ENCODE results near the gene TPMT. TPM values are rescaled to one million over a fixed set of nuclear protein-coding genes. Genes with fewer than 3 reads are reported as not detected.
"Not testable (repeated sequence)": the region's sequence is repeated elsewhere in the genome, so short reads cannot be mapped to it uniquely, and the experiment has no call there.

TPMT gene
- total and polyA plus RNA-seq, 9 donors = 4.2 to 11.5 (median 5.4) TPM

DNA sequence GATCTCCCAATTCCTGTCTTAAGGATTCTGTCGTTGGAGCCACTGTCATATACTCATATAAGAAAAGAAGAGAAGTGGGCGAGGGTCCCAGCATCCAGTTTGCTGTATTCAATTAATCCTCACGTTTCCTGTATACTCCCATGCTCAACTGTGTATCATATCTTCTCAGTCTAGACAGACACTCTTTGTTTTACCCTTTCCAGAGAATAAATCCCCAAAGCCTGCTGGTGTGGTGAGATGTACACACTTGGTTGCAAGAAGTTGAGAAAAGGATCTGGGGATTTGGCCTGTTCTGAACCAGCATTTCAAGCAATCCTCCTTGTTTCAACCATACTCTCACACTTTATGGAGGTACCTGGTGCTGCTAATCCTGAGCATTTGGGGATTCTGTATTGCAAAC, 3.1 kb downstream of the TPMT start:
- TF ChIP-seq, protein P1, sequence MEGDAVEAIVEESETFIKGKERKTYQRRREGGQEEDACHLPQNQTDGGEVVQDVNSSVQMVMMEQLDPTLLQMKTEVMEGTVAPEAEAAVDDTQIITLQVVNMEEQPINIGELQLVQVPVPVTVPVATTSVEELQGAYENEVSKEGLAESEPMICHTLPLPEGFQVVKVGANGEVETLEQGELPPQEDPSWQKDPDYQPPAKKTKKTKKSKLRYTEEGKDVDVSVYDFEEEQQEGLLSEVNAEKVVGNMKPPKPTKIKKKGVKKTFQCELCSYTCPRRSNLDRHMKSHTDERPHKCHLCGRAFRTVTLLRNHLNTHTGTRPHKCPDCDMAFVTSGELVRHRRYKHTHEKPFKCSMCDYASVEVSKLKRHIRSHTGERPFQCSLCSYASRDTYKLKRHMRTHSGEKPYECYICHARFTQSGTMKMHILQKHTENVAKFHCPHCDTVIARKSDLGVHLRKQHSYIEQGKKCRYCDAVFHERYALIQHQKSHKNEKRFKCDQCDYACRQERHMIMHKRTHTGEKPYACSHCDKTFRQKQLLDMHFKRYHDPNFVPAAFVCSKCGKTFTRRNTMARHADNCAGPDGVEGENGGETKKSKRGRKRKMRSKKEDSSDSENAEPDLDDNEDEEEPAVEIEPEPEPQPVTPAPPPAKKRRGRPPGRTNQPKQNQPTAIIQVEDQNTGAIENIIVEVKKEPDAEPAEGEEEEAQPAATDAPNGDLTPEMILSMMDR (IDR thresholded peaks at IDR 0.05) = no peak
- TF ChIP-seq EP300 (IDR thresholded peaks at IDR 0.05) = no peak
- no peak for TF ChIP-seq POLR2A (IDR thresholded peaks at IDR 0.05)
- intact Hi-C loops (cut with DNase I) = loop anchor here in 1 of 4 donors (10.0 kb wide), 1 partner anchor 113 kb away; the partner anchor contains the start of gene DEK
- no peak for DNase-seq

DNA sequence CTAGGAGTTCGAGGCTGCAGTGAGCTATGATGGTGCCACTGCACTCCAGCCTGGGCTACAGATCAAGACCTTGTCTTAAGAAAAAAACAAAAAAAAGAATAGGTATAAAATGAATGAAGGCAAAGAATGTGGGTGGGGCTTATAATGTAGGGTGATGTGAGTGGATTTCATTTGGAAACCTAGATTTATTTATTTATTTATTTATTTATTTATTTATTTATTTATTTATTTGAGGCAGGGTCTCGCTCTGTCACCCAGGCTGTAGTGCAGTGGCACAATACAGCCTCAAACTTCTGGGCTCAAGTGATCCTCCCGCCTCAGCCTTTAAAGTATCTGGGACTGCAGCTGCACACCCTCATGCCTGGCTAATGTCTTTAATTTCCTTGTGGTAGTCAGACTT, 3.5 kb downstream of the TPMT start:
- not testable (repeated sequence) for H3K36me3 ChIP-seq; H3K9me3 ChIP-seq; DNase-seq; H3K4me1 ChIP-seq (ENCODE audit: insufficient read depth); H3K27ac ChIP-seq; H3K4me3 ChIP-seq; H3K27me3 ChIP-seq
- WGBS, 3 donors = 97 to 99% (median 97%) methylated on average over 3 of the region's 3 CpGs
- intact Hi-C loops (cut with DNase I) = loop anchor here in 1 of 4 donors (10.0 kb wide), 1 partner anchor 113 kb away; the partner anchor contains the start of gene DEK

More for the DNA sequence above, 3.1 kb downstream of the TPMT start:
- no peak overlapping the region for H3K27ac ChIP-seq
- H3K4me1 ChIP-seq (ENCODE audit: insufficient read depth) = peaks cover 2% of the 10 kb centered on the region
- no peaks in the 10 kb centered on the region for H3K36me3 ChIP-seq
- H3K9me3 ChIP-seq = no peaks in the 10 kb centered on the region
- no peaks in the 10 kb centered on the region for H3K27me3 ChIP-seq
- WGBS, 3 donors = 91 to 93% (median 92%) methylated on average over 3 of the region's 3 CpGs
- no peak overlapping the region for H3K4me3 ChIP-seq

DNA sequence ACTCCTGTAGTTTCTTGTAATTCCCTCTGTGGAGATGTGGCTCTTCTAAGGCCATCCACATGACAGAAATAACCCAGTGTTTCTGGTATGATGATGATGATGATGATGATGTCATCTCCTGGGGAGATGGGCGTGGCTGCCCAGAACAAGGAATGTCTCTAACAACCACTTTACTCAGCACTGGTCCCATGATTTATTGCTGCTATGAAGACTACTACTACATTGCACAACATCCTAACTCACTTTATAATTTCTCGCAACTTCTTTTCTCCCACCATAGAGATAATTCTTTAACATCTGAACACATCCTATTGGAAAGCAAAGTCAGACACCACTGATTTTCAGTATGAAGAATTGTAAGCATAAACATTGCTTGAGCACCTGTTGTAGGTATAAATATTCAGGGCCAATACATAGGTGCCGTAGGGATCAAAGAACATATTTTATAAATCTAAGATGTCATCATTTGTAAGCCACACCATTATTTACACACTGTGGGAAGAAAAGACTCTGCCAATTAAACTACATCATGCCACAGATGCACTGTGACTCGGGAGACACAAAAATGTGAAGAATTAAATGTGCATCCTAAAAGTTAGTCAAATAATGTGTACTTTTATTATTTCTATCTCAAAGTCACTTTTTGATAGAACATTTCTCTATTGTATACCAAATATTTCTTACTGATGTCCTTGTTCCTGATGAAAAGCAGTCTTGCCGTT, 6.4 kb downstream of the TPMT start:
- WGBS, 3 donors = 90 to 95% (median 93%) methylated on average over 5 of the region's 5 CpGs
- DNase-seq = no peak
- no peaks in the 10 kb centered on the region for H3K36me3 ChIP-seq
- H3K27me3 ChIP-seq = no peaks in the 10 kb centered on the region
- intact Hi-C loops (cut with DNase I) = no loop called here
- H3K27ac ChIP-seq = no peak overlapping the region
- H3K9me3 ChIP-seq = no peaks in the 10 kb centered on the region
- TF ChIP-seq, protein P1 (IDR thresholded peaks at IDR 0.05) = no peak
- no peak for TF ChIP-seq EP300 (IDR thresholded peaks at IDR 0.05)
- no peak for TF ChIP-seq POLR2A (IDR thresholded peaks at IDR 0.05)
- H3K4me1 ChIP-seq (ENCODE audit: insufficient read depth) = no peaks in the 10 kb centered on the region
- no peak overlapping the region for H3K4me3 ChIP-seq

DNA sequence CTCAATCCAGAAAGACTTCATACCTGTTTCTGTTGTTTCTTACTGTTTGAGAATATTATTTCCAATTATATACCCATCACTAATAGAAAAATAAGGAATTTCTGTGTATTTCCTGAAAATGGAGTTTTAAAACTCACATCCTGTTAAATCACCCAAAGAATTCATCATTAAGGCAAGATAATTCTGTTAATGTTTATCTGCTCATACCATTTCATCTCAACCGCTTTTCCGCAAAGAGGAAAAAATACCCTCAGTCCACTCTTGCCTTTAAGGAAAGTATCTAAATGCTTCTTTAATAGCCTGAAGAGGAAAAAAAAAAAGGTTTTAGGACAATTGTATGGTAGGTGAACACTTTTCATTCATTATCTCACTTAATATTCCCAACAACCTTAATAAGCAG, 7.3 kb downstream of the TPMT start:
- 95 to 97% (median 97%) methylated on average over 2 of the region's 2 CpGs for WGBS, 3 donors
- Histone ChIP-seq H3K27me3 (no peaks in the 10 kb centered on the region), H3K9me3 (no peaks in the 10 kb centered on the region), H3K36me3 (no peaks in the 10 kb centered on the region), H3K27ac (no peak overlapping the region), H3K4me3 (no peak overlapping the region), H3K4me1 (ENCODE audit: insufficient read depth) (no peaks in the 10 kb centered on the region)
- DNase-seq = no peak
- intact Hi-C loops (cut with DNase I) = no loop called here
- TF ChIP-seq POLR2A (IDR thresholded peaks at IDR 0.05) (no peak), EP300 (IDR thresholded peaks at IDR 0.05) (no peak)
- TF ChIP-seq, protein P1 (IDR thresholded peaks at IDR 0.05) = no peak

DNA sequence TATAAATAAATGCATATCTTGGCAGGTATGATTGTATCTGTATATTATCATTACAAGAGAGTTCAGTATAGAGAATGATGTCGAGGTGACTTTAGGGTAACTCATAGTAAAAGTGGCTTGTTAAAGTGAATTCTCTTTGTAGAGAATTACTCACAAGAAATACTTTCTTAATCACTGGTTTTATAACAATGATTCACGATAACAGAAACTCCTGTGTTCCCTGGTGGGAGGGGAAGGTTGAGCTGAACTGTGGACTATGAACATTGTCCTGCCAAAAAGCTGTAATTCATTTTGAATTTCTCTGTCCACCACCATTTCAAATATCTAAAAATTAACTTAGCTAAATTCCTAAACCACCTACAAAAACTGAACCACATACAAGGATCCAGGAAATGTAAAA, 7.7 kb downstream of the TPMT start:
- DNase-seq = no peak
- Histone ChIP-seq H3K27ac (no peak overlapping the region), H3K9me3 (no peaks in the 10 kb centered on the region), H3K4me3 (no peak overlapping the region), H3K27me3 (no peaks in the 10 kb centered on the region), H3K4me1 (ENCODE audit: insufficient read depth) (no peaks in the 10 kb centered on the region), H3K36me3 (no peaks in the 10 kb centered on the region)
- intact Hi-C loops (cut with DNase I) = no loop called here
- 55 to 76% (median 66%) methylated on average over 2 of the region's 2 CpGs for WGBS, 3 donors
- TF ChIP-seq, protein P1 (IDR thresholded peaks at IDR 0.05) = no peak
- no peak for TF ChIP-seq POLR2A (IDR thresholded peaks at IDR 0.05)
- no peak for TF ChIP-seq EP300 (IDR thresholded peaks at IDR 0.05)
